ENCODE results near the gene RARA.

DNA sequence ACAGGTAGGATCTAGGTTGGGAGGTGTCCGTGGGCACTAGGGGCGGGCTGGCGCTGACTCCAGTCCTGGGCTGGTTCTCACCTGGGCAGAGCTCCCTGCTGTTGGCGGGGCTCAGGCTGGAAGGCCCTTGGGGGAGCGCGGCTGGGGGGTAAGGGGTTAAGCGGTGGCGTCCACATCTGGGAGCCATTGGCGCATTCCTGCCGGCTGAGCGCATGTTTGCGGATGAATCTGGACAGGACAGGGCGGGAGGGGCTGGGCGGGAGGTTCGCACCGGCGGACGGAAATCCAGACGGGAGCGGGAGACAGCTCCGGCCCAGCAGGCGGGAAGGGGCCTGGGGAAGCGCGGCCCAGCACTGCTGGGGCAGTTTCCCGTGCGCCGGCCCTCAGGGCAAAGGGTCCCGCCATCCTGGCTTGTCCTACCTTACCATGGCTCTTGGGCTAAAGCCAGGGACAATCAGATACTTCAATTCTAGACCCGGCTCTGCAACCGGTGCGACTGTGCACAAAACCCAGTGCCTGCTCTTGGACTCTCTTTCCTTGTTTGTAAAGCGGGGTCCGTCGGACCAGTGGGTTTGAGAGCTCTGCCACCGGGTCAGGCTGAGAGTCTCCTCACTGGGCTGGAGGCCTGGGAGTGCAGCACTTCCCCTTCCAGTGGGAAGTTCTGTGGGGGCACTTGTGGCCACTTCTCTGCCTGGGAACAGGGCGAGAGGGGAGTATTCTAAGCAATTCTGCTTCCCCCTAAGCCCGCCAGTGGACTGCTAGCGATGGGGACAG lies 7.8 kb downstream of the RARA start:
- TF ChIP-seq POLR2AphosphoS5 (IDR thresholded peaks at IDR 0.05; ENCODE audit: borderline replicate concordance, low read depth, low read length) (no peak), EZH2 (IDR thresholded peaks at IDR 0.05) (no peak), FOXP2 (optimal IDR thresholded peaks at IDR 0.05; ENCODE audit: control extremely low read depth, extremely low read length, insufficient read depth) (no peak)
